Measurements from ENCODE around the gene SLC23A1.

DNA sequence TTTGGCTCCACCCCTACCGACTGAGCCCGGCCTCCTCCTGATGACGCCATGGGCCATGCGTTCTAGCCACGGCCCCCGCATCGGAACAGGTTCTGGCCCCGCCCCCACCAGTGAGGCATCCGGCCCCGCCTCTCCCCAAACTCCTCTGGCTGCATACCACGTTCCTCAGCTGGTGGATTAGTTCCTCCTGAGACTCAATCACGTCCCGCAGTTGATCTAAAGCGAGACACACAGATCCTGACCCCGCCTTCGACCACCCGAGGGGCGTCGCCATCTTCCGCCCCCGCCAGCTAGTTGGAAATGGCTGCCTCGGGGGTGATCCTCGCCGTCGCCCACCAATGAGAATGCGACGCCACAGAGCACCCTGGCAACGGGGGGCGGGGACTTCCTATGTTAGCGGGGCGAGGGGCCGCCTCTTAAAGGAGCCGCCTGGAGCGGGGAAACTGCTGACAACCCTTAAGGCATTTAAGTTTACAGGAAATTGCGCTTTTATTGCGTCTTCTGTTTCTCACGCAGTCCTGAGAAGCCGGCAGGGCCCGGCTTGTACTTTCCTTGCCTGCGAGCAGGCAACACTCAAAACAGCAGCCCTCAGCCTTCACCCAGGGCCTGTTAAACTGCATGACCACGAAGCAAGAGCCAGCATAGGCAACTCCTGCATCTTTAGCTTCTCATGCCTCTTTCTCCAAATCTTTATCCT lies 20.8 kb upstream of the SLC23A1 start, which contains the start of gene SPATA24:
- TF ChIP-seq, protein P1, sequence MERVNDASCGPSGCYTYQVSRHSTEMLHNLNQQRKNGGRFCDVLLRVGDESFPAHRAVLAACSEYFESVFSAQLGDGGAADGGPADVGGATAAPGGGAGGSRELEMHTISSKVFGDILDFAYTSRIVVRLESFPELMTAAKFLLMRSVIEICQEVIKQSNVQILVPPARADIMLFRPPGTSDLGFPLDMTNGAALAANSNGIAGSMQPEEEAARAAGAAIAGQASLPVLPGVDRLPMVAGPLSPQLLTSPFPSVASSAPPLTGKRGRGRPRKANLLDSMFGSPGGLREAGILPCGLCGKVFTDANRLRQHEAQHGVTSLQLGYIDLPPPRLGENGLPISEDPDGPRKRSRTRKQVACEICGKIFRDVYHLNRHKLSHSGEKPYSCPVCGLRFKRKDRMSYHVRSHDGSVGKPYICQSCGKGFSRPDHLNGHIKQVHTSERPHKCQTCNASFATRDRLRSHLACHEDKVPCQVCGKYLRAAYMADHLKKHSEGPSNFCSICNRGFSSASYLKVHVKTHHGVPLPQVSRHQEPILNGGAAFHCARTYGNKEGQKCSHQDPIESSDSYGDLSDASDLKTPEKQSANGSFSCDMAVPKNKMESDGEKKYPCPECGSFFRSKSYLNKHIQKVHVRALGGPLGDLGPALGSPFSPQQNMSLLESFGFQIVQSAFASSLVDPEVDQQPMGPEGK (CRISPR knock-in tag; IDR thresholded peaks at IDR 0.05; ENCODE audit: borderline replicate concordance), result peak; percentile 20; the same call in 1 of the 2 replicates
- TF ChIP-seq ZFP3 (CRISPR knock-in tag; IDR thresholded peaks at IDR 0.05) (no peak), ZNF565 (CRISPR knock-in tag; conservative IDR thresholded peaks at IDR 0.05; ENCODE audit: low read depth) (no peak), SNAI2 (CRISPR knock-in tag; IDR thresholded peaks at IDR 0.05) (no peak), ARNTL (CRISPR knock-in tag; IDR thresholded peaks at IDR 0.05; ENCODE audit: borderline replicate concordance, low read depth) (no peak), ZFP30 (CRISPR knock-in tag; IDR thresholded peaks at IDR 0.05) (no peak), ZC3H10 (CRISPR knock-in tag; IDR thresholded peaks at IDR 0.05) (no peak)
- TF ChIP-seq, protein P2, sequence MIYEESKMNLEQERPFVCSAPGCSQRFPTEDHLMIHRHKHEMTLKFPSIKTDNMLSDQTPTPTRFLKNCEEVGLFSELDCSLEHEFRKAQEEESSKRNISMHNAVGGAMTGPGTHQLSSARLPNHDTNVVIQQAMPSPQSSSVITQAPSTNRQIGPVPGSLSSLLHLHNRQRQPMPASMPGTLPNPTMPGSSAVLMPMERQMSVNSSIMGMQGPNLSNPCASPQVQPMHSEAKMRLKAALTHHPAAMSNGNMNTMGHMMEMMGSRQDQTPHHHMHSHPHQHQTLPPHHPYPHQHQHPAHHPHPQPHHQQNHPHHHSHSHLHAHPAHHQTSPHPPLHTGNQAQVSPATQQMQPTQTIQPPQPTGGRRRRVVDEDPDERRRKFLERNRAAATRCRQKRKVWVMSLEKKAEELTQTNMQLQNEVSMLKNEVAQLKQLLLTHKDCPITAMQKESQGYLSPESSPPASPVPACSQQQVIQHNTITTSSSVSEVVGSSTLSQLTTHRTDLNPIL (CRISPR knock-in tag; IDR thresholded peaks at IDR 0.05; ENCODE audit: low read depth), result no peak
